ENCODE results near the gene TTC24. TPM values are rescaled to one million over a fixed set of nuclear protein-coding genes. Genes with fewer than 3 reads are reported as not detected.

TTC24 gene
- total and polyA plus RNA-seq, 10 of the 15 experiments (the other 5 are each of a cell fraction or from before 2014, with no cell fraction given) = 0.05 to 6.4 (median 2.9) TPM; not detected in 1

GRCh38 chr1:156538711-156539440, 40.6 kb upstream of the TTC24 start:
- H3K27ac ChIP-seq (ENCODE audit: control insufficient read depth, insufficient read depth) = no peak overlapping the region
- FAIRE-seq = no peak
- in situ Hi-C loops (cut with MboI) (no loop called here), intact Hi-C loops (cut with micrococcal nuclease; ENCODE audit: unreplicated experiment) (no loop called here)
- CTCF ChIA-PET = no interaction called here
- H3K4me1 ChIP-seq (ENCODE audit: control insufficient read depth, insufficient read depth, low read length) = no peaks in the 10 kb centered on the region
- H3K4me3 ChIP-seq = no peak overlapping the region
- no peak for DNase-seq (ENCODE audit: low read depth, low spot score)
- no TSS peak for BruUV-seq (replicated peaks)
- 86% methylated on average over 10 of the region's 10 CpGs for WGBS (ENCODE audit: insufficient coverage, insufficient replicate concordance, low lambda C conversion rate, missing lambda C conversion rate)
- no peak for TF ChIP-seq BHLHE40 (IDR thresholded peaks at IDR 0.05; ENCODE audit: borderline replicate concordance in 1 of 2, low read depth in 2 of 2, low read length in 1 of 2)
- no peak for TF ChIP-seq ASH2L (IDR thresholded peaks at IDR 0.05; ENCODE audit: borderline replicate concordance, low read depth)
- no peak for TF ChIP-seq SIX5 (IDR thresholded peaks at IDR 0.05; ENCODE audit: low read depth, low read length, severe bottlenecking)
- H3K4me2 ChIP-seq (ENCODE audit: control insufficient read depth, insufficient read depth) = no peak overlapping the region
- SMC1A ChIA-PET (ENCODE audit: uncharacterized antibody, unreplicated experiment) = no interaction called here
- H3K27me3 ChIP-seq (replicated peaks in 1 of 2; ENCODE audit: control insufficient read depth in 2 of 2, insufficient read depth in 2 of 2, low read length in 1 of 2) = no peaks in the 10 kb centered on the region
- ATAC-seq = no peak
- POLR2A ChIA-PET = interaction anchor here (1.3 kb wide), 1 partner anchor 13 kb away, joined by 13 read pairs; no protein-coding TSS in a partner anchor
- no peaks in the 10 kb centered on the region; a peak in 1 of 4 replicates for H3K36me3 ChIP-seq (ENCODE audit: control insufficient read depth in 2 of 2, insufficient read depth in 2 of 2, low read length in 1 of 2)
- RAD21 ChIA-PET (ENCODE audit: unreplicated experiment) = no interaction called here
- H4K20me1 ChIP-seq (ENCODE audit: control insufficient read depth, insufficient read depth) = no peaks in the 10 kb centered on the region
- H3K9ac ChIP-seq (ENCODE audit: control insufficient read depth, insufficient read depth, low read length) = no peak overlapping the region
- no peaks in the 10 kb centered on the region for H3K9me3 ChIP-seq (replicated peaks; ENCODE audit: control insufficient read depth, insufficient read depth, low read length)
- no peaks in the 10 kb centered on the region for H3K79me2 ChIP-seq (ENCODE audit: control insufficient read depth, insufficient read depth, low read length)
- H2AFZ ChIP-seq (ENCODE audit: control insufficient read depth, low read depth, low read length) = no peak overlapping the region

GRCh38 chr1:156539818-156540355, 39.6 kb upstream of the TTC24 start:
- Histone ChIP-seq H3K4me2 (ENCODE audit: control insufficient read depth, insufficient read depth) (no peak overlapping the region), H3K27ac (ENCODE audit: control insufficient read depth, insufficient read depth) (no peak overlapping the region), H3K9me3 (replicated peaks; ENCODE audit: control insufficient read depth, insufficient read depth, low read length) (no peaks in the 10 kb centered on the region), H3K36me3 (ENCODE audit: control insufficient read depth in 2 of 2, insufficient read depth in 2 of 2, low read length in 1 of 2) (no peaks in the 10 kb centered on the region), H4K20me1 (ENCODE audit: control insufficient read depth, insufficient read depth) (no peaks in the 10 kb centered on the region), H3K27me3 (replicated peaks in 1 of 2; ENCODE audit: control insufficient read depth in 2 of 2, insufficient read depth in 2 of 2, low read length in 1 of 2) (no peaks in the 10 kb centered on the region), H3K4me3 (no peak overlapping the region), H3K9ac (ENCODE audit: control insufficient read depth, insufficient read depth, low read length) (no peak overlapping the region), H2AFZ (ENCODE audit: control insufficient read depth, low read depth, low read length) (no peak overlapping the region), H3K79me2 (ENCODE audit: control insufficient read depth, insufficient read depth, low read length) (no peaks in the 10 kb centered on the region), H3K4me1 (ENCODE audit: control insufficient read depth, insufficient read depth, low read length) (no peaks in the 10 kb centered on the region)
- in situ Hi-C loops (cut with MboI) (no loop called here), intact Hi-C loops (cut with micrococcal nuclease; ENCODE audit: unreplicated experiment) (no loop called here)
- ChIA-PET RAD21 (ENCODE audit: unreplicated experiment) (no interaction called here), POLR2A (interaction anchor here (0.5 to 1.3 kb wide), 2 partner anchors 14 to 165 kb away, joined by 4 to 13 read pairs; no protein-coding TSS in a partner anchor), SMC1A (ENCODE audit: uncharacterized antibody, unreplicated experiment) (no interaction called here), CTCF (interaction anchor here (1.1 to 1.9 kb wide), 2 partner anchors 14 to 59 kb away, joined by 3 to 6 read pairs; no protein-coding TSS in a partner anchor)
- BruUV-seq (replicated peaks) = no TSS peak
- FAIRE-seq (no peak), ATAC-seq (no peak), DNase-seq (ENCODE audit: low read depth, low spot score) (no peak)
- WGBS (ENCODE audit: insufficient coverage, insufficient replicate concordance, low lambda C conversion rate, missing lambda C conversion rate) = 99% methylated on average over 4 of the region's 4 CpGs
- TF ChIP-seq ZBTB11 (CRISPR knock-in tag; IDR thresholded peaks at IDR 0.05) (no peak), NFIC (IDR thresholded peaks at IDR 0.05; ENCODE audit: low read depth, low read length) (no peak), ELK1 (IDR thresholded peaks at IDR 0.05; ENCODE audit: low read depth, low read length) (no peak), EGR1 (IDR thresholded peaks at IDR 0.05; ENCODE audit: borderline replicate concordance in 1 of 2, low read depth in 2 of 2, low read length in 2 of 2) (no peak), NR2F1 (conservative IDR thresholded peaks at IDR 0.05) (no peak), SREBF2 (IDR thresholded peaks at IDR 0.05; ENCODE audit: low read length) (no peak)

Measured in GM12878 (cell line).